ENCODE data around the gene HSF4. TPM values are rescaled to one million over a fixed set of nuclear protein-coding genes. Genes with fewer than 3 reads are reported as not detected.

HSF4 gene
- total RNA-seq, 4 donors from 2014 or later, result 17.3 to 44.3 (median 35.1) TPM

DNA sequence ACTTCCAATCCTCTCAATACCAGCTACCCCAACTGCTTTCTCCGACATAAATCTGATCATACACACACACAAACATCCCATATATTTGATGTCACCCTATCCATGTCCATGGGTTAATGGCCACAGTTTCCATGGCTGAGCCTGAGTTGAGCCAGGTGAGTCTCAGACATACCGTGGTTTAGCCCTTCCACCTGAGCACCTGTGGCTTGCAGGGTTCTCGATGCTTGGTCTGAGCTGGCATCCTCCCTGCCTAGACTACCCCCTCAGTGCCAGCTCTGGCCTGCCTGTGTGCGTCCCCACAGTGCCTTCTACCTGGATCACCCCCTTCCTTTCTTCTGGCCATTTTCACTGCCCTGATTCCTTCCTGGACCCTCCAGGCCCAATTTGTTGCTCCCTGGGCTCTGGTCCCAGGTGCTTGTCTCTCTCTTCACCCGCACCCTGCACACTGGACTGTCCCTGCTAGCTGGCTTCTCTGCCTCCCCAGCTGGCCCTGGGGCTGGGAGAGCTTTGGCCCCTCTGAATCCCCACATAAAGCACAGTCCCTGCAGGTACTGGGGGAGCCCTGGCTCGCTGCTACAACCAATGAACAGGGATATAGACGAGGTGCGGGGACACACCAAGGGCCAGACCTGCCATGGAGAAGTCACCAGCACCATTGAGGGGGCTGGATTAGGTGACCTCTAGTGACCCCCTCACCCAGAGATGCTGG is 41.7 kb downstream of the HSF4 start:
- TF ChIP-seq, protein P1, sequence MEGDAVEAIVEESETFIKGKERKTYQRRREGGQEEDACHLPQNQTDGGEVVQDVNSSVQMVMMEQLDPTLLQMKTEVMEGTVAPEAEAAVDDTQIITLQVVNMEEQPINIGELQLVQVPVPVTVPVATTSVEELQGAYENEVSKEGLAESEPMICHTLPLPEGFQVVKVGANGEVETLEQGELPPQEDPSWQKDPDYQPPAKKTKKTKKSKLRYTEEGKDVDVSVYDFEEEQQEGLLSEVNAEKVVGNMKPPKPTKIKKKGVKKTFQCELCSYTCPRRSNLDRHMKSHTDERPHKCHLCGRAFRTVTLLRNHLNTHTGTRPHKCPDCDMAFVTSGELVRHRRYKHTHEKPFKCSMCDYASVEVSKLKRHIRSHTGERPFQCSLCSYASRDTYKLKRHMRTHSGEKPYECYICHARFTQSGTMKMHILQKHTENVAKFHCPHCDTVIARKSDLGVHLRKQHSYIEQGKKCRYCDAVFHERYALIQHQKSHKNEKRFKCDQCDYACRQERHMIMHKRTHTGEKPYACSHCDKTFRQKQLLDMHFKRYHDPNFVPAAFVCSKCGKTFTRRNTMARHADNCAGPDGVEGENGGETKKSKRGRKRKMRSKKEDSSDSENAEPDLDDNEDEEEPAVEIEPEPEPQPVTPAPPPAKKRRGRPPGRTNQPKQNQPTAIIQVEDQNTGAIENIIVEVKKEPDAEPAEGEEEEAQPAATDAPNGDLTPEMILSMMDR (IDR thresholded peaks at IDR 0.05; ENCODE audit: low read depth), result no peak

DNA sequence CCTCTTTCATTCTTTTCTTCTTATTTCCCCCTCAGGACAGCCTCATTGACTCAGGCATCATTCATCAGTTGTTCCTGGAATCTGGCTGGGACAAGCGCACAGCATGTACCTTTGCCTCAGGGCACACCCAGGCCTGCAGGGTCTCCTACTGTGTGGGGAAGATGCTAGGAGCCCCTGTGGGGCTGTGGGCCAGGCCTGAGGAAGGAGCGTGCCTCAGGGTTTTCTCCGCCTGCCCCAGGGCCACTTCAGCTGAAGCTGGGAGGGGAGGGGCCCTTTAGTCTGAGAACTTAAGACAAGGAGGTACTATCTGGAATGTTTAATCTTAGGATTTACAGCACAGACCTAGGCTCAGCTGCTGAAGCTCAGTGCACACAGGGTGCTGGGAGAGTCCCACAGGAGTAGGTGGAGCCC is 42.3 kb downstream of the HSF4 start:
- TF ChIP-seq, protein P1 (IDR thresholded peaks at IDR 0.05; ENCODE audit: low read depth), result no peak

DNA sequence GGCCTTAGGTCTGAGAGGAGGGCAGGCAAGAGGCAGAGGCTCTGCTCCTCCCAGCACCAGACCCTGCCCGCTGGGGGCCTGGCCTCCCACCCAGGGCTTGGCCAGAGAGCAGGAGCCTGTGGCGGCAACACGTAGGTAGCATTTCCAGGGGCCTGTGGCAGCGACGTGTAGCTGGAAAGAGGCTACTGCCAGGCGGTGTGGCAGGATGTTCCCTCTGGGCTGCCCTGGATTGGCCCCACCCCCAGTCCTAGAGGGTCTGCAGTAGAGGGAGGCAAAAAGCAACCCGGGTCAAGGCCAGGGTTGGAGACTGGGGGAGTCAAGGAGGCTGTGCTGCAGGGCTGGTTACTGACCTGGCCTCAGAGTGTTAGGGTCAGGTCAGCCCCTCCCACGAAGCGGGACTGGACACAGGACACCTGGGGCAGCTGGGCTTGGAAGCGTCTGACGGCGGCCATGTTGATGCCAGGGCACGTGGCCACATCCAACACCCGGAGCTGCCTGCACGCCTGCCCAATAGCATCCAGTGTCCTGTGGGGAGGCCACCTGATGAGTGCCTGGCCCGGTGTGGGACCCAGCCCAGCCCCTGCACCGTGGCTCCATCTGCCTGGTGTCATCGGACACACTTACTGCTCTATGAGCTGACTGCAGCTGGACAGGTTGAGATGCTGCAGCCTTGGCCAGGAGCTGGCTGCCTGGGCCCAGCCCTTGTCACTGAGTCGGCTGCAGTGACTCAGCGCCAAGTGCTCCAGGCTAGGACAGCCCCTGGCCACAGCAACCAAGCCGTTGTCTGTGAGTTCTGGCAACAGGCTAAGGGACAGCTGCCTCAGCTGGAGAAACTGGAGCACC is 42.9 kb downstream of the HSF4 start:
- TF ChIP-seq, protein P1 (IDR thresholded peaks at IDR 0.05; ENCODE audit: low read depth), result no peak

DNA sequence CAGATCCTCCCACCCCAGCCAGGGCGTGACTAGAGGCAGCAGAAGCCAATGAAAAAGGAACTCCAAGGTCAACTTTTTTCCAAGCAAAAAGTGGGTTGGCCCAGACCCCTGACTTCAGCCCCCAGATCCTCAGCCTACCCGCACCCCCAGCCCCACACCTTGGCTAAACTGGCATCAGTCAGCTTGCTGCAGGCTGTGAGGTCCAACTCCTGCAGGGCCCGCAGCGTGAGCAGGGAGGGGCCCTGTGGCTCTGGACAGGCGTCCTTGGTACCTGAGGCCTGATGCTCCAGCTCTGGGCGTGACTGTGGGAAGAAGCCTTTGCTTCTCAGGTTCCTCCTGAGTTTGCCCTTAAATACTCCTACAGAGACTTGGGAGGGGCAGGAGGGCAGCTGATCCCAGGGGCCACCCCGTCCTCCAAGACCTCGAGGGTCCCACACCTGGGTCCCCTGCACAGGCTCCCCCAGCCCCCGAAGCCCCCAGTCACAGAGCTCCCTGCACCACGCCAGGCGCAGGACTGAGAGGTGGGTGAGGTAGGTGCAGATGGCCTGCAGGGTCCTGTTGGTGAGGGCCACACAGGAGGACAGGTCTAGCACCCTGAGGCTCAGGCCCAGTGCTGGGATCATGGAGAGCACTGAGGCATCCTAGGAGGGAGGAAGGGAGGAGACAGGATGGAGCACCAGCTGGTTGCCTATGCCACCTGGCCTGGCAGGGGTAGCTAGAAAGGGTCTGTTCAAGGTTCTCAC is 43.8 kb downstream of the HSF4 start:
- TF ChIP-seq, protein P1 (IDR thresholded peaks at IDR 0.05; ENCODE audit: low read depth), result no peak

DNA sequence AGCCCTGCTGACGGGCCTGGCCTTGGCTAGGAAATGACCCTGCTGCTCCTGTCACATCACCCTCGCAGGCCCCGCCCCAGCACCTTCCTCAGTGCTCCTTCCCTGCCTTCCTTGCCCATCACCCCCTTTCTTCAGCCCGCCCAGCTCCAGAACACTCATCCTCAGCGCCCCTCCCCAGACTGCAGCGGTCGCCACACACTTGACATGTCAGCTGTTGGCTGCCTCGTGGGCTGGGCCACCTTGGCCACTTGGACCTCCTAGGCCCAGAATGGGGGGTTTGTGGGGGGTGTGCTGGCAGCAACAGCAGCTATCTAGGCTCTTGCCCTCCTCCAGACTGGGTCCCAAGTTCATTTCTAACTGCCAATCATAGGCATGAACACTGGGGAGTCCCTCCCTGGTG is 45.0 kb downstream of the HSF4 start:
- TF ChIP-seq, protein P1 (IDR thresholded peaks at IDR 0.05; ENCODE audit: low read depth), result no peak

DNA sequence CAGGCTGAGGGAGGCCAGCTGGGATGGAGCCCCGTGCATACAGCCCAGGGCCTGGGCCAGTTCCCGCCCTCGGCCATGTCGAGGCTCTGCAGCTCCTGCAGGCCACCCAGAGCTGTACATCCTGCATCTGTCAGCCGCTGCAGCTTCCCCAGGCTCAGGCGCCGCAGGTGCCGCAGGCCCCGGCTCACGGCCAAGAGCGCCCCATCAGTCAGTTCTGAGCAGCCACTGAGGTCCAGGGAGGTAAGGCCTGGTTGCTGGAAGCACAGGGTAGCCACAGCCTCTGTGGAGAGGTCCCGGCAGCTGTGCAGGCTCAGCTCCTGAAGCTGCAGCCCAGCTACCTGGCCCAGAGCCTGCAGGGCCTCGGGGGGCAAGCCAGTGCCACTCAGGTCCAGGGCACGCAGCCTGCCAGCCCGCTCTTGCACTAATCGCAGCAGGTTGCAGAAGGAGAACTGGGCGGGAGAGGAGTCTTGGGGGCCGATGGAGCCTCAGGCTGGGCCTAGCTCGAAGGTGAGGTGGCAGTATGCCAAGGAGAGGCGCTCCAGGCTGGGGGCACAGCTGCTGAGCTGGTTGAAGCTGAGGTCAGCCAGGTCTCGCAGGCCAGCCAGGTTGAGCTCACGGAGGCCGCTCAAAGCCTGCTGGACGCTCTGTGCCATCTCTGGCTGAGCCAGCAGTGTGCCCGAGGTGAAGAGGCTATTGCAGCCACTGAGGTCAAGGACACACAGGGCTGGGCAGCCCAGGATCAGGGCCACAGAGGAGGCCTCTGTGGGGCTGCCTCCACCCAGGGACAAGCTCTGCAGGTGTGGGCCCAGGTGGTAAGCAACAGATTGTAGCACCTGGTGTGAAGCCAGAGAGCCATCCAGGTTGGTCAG is 45.8 kb downstream of the HSF4 start:
- TF ChIP-seq, protein P1 (IDR thresholded peaks at IDR 0.05; ENCODE audit: low read depth), result no peak
